Kidney epithelial cell (primary cell): ENCODE data around the gene TRIM72. TPM values are rescaled to one million over a fixed set of nuclear protein-coding genes. Genes with fewer than 3 reads are reported as not detected.
"Not testable (repeated sequence)": the region's sequence is repeated elsewhere in the genome, so short reads cannot be mapped to it uniquely, and the experiment has no call there.

Source experiments
- DNase-seq: peaks from one replicate; pipeline ENCODE4 v3.0.0-alpha.2; 2010; ENCODE audit warnings: low read depth
- H3K27me3 ChIP-seq: 2 replicates; pipeline ENCODE4 v1.6.0; 2011; ENCODE audit warnings: low read length; ENCODE audit not compliant: control insufficient read depth, insufficient read depth
- H3K36me3 ChIP-seq: 2 replicates; pipeline ENCODE4 v1.5.1; 2011; ENCODE audit warnings: low read length; ENCODE audit not compliant: control insufficient read depth, insufficient read depth
- H3K4me3 ChIP-seq: 2 replicates; pipeline ENCODE4 v1.5.1; 2011; ENCODE audit warnings: low read depth, mild to moderate bottlenecking, control low read depth, low read length
- total RNA-seq: library from RNA; depleted of rRNA; stranded (reverse); fragments of >200 nt; gene quantifications from 2 replicates; pipeline ENCODE4 v1.2.3, GENCODE V29; 2015
- TF ChIP-seq, protein P1 (sequence below): IDR thresholded peaks from 2 replicates; pipeline ENCODE4 v1.5.1; 2011; ENCODE audit warnings: mild to moderate bottlenecking, moderate library complexity, low read length, control low read depth, inconsistent platforms; ENCODE audit not compliant: insufficient read depth, poor library complexity, severe bottlenecking

The TRIM72 gene
- total RNA-seq: not detected in 2 replicates

- Histone ChIP-seq H3K4me3 (no peak within 1 kb of the TSS), H3K27me3 (peaks cover 57% of the 10 kb centered on the region), H3K36me3 (no peaks in the 10 kb centered on the region)
- no peak for DNase-seq
- TF ChIP-seq, protein P1, sequence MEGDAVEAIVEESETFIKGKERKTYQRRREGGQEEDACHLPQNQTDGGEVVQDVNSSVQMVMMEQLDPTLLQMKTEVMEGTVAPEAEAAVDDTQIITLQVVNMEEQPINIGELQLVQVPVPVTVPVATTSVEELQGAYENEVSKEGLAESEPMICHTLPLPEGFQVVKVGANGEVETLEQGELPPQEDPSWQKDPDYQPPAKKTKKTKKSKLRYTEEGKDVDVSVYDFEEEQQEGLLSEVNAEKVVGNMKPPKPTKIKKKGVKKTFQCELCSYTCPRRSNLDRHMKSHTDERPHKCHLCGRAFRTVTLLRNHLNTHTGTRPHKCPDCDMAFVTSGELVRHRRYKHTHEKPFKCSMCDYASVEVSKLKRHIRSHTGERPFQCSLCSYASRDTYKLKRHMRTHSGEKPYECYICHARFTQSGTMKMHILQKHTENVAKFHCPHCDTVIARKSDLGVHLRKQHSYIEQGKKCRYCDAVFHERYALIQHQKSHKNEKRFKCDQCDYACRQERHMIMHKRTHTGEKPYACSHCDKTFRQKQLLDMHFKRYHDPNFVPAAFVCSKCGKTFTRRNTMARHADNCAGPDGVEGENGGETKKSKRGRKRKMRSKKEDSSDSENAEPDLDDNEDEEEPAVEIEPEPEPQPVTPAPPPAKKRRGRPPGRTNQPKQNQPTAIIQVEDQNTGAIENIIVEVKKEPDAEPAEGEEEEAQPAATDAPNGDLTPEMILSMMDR: no peak
Measured at GRCh38 chr16:31213877-31214707, at the start of gene TRIM72. Gene TRIM72 (plus strand): TSS chr16:31214119. CDS start chr16:31214739, 620 bp downstream.

GRCh38 chr16:31167315-31167714, 46.6 kb upstream of the TRIM72 start:
- no peak overlapping the region for H3K4me3 ChIP-seq
- no peaks in the 10 kb centered on the region for H3K36me3 ChIP-seq
- no peaks in the 10 kb centered on the region for H3K27me3 ChIP-seq
- TF ChIP-seq, protein P1: no peak
- no peak for DNase-seq

DNA sequence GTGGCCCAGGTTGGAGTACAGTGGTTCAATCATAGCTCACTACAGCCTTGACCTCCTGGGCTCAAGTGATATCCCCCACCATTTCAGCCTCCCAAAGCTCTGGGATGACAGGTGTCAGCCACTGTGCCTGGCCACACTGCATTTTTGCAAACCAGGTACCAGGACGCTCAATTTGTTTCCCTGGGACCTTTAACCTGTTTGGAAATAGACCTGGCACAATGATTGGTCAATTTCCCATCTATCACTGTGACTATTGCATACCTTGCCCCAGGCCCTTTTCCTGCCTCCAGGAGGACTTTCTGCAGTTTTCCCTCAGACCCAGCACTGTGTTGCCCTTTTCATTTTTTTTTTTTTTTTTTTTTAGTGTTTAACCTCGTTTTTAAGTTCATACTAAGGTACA, 45.1 kb upstream of the TRIM72 start:
- TF ChIP-seq, protein P1: no peak
- H3K4me3 ChIP-seq: no peak overlapping the region
- no peak for DNase-seq
- H3K36me3 ChIP-seq: no peaks in the 10 kb centered on the region
- no peaks in the 10 kb centered on the region for H3K27me3 ChIP-seq

DNA sequence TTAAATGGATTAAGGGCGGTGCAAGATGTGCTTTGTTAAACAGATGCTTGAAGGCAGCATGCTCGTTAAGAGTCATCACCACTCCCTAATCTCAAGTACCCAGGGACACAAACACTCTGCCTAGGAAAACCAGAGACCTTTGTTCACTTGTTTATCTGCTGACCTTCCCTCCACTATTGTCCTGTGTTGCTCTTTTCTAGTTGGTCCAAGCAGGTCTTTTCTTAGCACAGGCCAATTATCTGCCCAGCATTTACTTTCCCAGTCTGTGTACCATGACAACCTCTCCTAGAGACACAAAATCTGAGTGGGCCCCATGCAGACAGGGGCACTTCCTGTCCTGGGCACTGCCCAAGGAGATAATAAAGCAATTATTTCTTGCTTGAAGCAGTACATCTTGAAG, 43.9 kb upstream of the TRIM72 start:
- not testable (repeated sequence) for H3K27me3 ChIP-seq, H3K36me3 ChIP-seq, H3K4me3 ChIP-seq, DNase-seq

DNA sequence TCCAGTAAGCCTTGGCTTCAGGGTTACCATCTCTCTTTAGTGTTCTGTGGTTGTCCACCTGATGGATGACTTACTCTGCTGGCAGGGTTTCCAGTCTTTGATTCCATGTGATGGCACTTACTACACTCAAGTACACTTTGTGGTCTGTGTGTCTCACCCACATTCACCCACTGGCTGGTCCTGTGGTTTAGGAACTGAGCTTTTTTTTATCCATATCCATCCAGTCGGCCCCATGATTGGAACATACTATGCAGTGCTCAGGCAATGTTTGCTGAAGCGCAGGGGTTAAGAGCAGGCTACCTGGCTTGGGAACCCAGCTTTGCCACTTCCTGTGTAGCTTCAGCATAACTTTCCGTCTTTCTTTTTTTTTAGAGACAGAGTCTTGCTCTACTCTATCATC, 36.8 kb upstream of the TRIM72 start:
- DNase-seq: peak; percentile 89
- no peak overlapping the region for H3K4me3 ChIP-seq
- no peaks in the 10 kb centered on the region for H3K27me3 ChIP-seq
- TF ChIP-seq, protein P1: no peak
- no peaks in the 10 kb centered on the region for H3K36me3 ChIP-seq

DNA sequence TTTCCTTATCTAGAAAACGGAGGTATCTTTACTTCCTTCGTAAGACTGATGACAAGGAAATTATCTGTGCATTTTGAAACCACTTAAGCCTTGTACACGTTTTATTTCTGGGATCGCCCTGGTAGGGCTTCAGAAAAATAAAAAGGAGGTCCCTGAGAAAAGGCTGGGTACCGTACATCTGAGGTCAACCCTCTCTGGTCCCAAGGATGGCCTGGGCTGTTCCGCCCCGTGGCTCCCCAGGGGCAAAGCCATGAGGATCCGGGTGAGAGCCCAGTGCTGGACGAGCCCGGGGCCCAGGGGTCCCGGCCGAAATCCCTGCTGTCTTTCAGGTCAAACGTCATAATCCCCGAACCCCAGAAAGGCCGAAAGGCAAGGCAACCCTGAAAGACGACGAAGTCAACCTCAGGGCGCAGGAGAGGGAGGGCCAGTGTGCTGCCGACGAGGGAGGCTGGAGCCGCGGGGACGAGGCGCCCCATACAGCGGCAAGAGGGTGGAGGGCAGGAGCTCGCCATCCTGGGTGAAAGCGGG, 34.6 kb upstream of the TRIM72 start:
- H3K36me3 ChIP-seq: no peaks in the 10 kb centered on the region
- no peak for DNase-seq
- H3K4me3 ChIP-seq: peak overlapping the region; percentile 63
- TF ChIP-seq, protein P1: no peak
- no peaks in the 10 kb centered on the region for H3K27me3 ChIP-seq
